GM18867 (cell line): ENCODE results near the gene EXT2.
A peak's percentile ranks its signal among the peaks of the same experiment; 100 is the strongest.

ENCODE experiments used
- ATAC-seq: cut with Tn5 transposase; IDR thresholded peaks from one replicate; pipeline ENCODE4 v1.9.1; 2021; ENCODE audit warnings: mild to moderate bottlenecking, moderate library complexity; ENCODE audit not compliant: unreplicated experiment

Gene EXT2

DNA sequence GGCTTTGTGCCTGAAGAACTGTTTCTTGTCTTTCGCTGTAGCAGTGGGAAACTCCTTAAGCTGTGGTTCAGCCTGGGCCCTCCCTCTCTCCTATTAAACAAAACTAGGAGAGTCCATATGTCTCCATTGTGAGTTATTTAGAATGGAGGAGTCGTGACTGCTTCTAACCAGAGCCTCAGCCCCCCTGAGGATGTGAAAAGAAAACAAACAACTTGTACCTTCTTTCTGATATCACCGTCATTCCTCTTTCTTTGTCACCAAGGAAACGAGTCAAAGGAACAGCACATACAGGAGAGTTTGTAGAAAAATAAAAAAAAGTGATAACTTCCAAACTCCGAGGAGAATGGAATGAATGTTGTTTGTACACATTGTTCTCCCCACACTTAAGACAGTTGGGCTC is 11.6 kb upstream of the EXT2 start:
- ATAC-seq, result no peak

DNA sequence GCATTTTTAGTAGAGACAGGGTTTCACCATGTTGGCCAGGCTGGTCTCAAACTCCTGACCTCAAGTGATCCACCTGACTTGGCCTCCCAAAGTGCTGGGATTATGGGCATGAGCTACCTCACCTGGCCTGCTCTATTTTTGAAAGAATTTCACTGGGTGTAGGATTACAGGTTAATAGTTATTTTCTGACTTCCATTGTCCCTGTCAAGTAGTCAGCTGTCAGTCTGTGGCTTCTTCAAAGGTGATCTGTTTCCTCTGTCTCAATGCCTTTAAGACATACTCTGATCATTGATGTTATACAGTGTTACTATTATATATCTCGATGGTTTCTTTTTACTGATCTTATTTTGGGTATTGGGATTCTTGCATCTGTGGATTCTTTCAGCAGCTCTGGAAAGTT is 10.1 kb upstream of the EXT2 start:
- ATAC-seq, result no peak

DNA sequence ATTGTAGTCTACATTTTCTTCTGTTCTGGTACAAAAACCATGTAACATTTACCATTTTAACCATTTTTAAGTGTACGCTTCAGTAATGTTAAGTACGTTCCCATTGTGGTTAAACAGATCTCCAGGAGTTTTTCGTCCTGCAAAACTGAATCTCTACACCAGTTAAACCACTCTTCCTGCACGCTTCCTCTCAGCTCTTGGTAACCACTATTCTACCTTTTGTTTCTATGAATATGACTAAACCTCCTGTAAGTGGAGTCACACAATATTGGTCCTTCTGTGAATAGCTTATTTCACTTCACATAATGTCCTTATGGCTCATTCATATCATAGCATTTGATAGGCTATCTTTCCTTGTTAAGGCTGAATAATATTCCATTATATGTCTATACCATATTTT is 7.1 kb upstream of the EXT2 start:
- ATAC-seq, result no peak

DNA sequence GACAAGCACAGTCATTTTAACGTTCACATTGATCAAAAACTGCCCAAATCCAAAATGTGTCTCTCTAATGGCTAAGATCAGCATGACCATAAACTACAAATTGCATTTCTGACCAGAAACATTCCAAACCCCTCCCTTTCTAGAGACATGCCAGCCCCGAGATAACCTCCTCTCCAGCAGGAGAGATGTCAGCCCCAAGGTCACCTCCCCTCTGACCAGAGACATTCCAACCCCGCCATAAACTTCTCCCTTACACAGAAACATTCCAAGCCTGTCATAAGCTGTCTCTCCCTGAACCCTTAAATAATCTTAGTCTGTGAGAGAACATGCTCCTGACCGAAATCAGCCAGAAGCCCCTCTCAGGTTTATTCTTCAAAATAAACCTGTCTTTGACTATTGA is 6.6 kb upstream of the EXT2 start:
- no peak for ATAC-seq

DNA sequence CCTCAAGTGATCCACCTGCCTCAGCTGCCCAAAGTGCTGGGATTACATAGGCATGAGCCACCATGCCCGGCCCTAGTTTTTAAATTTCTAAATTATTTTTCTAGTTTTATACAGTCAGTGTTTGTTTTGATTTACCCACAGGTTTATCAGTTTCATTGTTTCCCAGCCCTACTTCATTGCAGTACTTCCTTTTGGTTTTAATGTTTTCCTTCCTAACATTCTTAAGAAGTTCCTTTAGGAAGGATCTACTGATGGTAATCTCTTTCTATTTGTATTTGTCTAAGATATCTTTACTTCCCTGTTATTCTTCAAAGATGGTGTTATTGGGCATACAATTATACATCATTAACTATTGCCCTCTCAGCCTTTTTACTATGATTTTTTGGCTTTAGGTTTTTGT is 4.9 kb upstream of the EXT2 start:
- ATAC-seq, result no peak

DNA sequence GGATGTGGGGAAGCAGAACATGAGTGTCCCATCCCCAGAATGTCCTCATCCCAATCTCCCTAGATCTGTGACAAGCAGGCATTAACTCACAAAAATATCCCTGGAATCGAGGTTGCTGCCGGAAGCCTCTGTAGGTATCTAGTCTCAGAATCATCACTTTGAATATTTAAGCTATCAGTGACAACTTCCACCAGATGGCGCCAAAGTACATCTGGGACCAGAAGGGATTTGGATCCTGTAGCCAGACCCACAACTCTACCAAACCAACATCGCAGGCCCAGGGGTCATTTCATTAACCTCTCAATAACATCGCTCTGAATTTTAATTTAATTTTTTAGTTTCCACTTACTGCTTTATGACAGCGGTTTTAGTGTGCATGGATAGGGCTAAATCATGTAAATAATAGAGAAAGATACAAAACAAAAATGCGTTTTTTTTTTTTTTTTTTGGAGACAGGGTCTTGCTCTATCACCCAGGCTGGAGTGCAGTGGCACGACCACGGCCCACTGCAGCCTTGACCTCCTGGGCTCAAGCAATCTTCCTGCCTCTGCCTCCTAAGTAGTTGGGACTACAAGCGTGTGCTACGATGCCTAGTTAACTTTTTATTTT is 1.1 kb upstream of the EXT2 start:
- ATAC-seq, result peak; percentile 33

DNA sequence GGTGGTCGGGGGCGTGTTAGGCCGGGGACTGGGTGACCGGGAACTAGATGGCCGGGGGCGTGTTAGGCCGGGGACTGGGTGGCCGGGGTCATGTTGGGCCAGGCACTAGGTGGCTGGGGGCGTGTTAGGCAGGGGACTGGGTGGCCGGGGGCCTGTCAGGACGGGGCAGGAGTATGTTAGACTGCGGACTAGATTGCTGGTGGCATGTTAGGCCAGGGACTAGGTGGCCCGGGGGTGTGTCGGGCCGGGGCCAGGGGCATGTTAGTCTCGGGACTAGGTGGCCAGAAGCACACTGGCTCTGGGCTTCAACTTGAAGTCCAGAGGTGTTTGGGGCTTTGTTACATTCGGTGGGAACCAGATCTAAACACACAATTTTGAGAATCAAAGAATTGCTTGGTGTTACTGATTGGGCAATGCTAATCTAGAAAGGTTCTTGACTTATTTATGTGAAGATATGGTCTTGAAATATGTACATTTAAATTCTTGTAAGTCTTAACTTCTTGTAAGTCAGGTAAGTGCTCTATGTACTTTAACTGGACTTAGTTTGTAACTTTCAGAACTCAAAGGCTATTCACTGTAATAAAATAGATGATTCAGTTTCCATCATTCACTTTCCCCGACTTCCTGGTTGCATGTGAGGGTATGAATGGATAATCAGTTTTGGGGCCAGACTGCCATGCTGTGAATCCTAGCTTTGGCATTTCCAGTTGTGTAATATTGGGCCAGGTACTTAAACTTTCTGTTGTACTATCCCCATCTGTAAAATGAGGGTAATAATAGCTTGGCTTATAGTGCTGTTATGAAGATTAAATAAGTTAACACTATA is 1.1 kb downstream of the EXT2 start:
- ATAC-seq, result no peak

DNA sequence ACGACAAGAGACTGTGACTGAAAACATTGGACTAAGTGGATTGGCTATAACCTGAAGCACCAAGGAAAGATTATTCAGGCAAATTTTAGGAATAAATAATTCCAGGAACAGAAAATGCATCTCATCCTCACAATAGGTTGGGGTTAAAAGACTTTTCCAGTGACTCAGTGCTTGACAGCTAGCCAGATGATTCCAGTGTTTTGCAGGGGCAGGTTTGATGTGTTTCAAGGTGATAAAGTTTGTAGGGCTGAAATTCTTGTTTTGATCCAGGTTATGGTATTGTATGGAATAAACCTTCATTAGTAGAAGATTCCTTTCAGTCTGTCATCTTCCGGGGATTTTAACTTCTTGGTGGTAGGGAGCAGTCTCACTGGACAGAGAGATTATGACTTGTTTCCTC is 2.3 kb downstream of the EXT2 start:
- no peak for ATAC-seq

DNA sequence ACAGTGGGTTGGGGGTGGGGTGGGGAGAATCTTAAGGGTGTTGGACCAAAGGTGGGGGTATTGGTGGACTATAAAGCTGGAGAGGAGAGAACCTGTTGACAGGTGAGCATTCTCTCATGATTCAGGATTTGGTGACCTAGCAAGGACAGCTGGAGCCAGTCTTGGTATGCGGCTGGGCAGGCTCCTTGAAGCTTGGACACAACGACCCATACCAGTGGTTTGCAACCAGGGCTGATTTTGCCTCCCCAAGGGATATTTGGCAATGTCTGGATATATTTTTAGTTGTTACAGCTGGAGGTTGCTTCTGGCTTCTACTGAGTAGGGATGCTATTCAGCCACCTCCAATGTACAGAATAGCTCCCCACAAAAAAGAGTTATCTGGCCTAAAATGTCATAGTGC is 5.6 kb downstream of the EXT2 start:
- no peak for ATAC-seq

DNA sequence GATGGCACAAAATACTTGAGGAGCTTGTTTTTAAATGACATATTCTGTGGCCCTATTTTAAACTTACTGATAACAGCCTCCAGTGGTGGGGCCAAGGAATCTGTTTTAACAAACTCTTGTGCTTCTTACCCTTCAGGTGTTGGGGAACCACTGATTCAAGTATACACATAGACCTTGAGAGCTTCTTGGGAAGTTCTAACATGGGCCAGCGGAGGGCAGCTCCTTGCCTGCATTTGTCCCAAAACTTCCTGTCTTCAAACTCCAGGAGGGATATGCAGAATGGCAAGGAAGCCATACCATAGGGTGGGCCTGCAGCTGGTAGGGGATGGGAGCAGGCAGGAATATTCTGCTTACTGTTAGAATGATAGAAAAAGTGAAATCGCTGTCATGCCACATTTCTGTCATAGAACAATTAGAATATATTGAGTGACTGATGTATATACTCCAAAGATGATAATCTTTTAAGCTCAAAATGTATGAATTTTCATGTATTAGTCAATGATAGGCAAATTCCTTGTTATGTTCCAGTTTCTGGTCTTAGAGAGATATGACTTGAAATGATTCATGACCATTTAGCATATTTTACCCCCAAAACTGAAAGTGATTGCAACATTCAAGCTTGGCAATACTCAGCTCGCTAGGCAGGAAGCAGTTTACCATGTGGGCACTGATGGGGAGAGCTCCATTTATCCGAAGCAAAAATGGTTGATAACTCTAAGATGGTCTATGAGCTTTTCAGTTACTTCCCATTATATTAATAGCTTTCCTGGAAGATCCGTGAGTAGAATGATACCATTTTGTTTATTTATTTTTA is 9.2 kb downstream of the EXT2 start:
- peak; percentile 41 for ATAC-seq

DNA sequence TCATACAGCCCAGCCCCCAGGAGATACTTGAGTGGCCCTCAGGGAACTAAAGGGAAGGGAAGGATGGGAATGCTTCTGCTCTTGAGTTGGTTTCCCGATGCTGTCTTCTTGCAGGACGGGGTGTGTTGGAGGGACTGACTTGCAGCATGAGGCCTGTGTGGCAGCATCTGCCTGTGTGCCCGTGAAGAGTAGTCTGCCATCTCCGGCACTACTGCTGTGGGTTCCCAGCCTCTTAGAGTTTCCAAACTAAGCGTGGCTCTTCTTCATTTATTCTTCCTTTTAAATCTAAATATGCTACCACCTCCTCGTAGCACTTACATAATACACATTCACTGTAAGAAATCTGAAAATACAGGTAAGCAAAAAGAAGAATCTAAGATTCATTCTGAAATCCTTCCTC is 12.8 kb downstream of the EXT2 start:
- no peak for ATAC-seq

DNA sequence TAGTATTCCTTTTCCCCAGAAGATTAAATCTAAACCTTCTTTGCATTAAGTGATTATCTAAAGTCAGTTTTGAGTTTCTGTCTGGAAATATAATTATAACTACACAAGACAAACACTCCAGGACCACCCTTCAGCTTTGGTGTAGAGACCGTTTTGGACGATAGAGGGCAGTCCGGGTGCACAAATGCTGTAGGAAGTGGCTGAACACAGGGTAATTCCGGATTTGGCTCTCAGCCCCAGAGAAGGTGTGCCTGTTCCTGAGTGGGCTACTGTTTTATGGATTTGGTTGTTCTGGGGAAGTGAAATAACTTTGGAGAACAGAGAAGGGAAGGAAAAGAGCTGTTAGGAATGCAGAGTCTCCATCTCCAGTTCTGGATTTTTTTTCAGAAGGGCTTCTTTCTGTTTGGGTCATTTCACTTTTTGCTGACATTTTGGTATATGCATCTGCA is 14.8 kb downstream of the EXT2 start:
- ATAC-seq, result peak; percentile 93

DNA sequence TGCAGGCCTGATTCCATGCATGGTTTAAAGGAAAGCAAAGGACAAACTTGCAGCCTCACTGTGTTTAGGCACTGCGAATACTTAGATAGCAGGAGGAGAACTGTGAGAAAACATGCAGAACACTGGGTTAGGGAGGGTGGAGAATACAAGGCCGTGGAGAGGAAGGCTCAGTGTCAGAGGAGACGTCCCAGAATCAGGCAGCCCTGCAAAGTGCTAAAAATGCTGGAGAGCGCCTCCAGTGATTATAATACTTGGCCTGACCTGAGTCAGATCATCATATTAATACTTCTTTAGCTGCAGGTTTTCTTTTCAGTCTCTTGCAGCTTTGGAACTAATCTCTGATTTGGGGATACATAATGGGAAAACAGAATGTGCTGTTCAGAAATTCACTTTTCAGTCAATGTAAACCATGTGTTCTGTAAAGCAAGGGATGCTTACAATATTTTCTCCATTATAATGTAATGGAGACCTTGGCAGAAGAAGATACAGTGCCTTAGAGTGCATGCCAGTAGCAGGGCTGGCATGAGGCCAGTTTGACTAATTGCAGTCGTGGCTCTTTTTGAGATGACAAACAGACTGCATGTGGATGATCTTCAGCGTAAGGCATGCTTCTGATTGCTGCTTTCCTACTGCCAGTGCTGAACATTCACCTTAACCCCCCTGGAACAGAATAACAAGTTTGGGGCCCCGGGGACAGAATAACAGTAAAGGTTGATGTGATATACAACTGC is 16.8 kb downstream of the EXT2 start:
- ATAC-seq, result no peak

DNA sequence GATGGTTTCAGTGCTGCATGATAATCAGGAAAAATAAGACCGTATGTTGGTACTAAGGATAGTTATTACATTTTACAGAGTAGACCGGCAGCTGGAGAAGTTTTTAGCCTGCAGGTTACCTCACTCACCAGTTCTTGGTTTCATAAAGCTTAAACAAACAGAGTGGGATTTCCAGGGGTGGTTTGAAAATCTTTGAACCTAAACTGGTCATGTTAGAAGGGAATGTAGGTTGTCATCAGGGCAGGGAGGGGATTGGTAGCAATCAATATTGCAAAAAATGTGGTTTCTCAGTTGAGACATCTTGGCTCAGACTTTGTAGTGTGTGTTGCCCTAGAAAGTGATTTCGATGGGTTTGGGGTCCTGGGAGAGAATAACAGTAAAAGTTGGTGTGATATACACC is 17.5 kb downstream of the EXT2 start:
- ATAC-seq, result no peak

DNA sequence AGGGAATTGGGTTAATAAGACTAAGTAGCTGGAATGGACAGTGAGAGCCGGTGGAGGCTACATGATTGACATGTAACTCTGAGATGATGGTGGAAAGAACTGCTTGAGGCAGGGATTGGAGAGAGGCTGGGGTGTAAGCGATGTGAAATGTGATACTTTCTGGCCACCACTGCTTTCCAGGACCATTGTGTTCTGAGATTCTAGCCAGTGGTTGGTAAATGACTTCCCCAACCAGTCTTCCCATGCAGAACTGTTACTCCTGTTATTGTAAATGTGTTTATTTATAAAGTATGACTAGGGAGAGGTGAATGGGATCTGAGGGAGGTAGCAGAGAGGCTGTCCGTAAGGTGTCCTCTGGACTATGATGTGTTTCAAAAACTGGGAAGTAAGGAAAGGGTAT is 18.1 kb downstream of the EXT2 start:
- no peak for ATAC-seq

DNA sequence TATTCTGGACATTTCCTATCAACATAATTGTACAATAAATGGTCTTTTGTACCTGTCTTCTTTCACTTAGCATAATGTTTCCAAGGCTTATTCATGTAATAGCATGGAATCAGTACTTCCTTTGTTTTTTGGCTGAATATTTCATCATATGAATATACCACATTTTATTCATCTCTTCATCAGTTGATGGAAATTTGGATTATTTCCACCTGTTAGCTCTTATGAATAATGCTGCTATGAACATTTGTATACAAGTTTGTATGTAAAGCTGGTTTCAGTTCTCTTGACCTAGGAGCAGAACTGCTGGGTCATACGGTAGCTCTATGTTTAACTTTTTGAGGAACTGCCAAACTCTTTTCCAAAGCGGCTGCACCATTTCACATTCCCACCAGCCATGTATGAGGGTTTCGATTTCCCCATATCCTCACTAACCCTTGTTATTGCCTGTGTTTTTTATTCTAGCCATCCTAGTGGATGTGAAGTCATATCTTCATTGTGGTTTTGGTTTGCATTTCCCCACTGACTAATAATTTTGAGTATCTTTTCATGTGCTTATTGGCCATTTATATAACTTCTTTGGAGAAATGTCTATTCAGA is 20.9 kb downstream of the EXT2 start:
- ATAC-seq, result no peak

DNA sequence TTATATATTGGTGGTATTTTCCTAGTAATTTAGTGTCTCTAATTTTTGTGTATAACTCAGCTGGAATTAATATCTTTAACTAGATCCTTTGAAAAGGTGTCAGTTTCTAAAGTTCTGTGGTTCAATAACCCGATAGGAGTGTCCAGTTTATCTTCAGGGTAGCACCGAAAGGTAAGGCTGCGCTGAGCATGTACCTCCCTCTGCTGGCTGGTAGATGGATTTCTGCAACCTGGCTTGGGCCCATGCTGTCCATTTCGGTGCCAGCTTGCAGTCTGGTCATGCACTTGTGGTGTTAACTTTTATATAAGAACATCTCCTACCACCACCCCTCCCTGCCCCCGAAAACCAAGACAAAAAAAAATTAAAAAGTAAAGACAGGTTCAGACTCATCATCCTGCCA is 24.7 kb downstream of the EXT2 start:
- ATAC-seq, result no peak

DNA sequence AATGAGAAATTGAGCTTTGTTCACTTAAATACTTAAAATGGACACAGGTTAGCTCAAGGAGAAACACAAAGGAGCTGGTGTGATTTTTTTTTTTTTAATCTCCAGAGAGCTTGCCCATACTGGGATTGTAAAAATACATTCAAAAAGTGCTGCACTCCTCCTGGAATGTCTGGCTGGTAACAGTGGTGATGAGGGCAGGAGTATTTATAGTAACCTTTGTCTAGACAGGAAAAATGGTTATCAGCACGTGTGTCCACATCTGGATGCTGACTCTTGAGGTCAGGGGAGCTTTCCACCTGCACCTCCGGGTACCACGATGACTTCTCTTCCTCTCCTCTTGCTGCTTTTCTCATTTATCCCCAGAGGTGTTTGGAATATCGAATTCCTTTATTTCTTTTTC is 30.1 kb downstream of the EXT2 start:
- ATAC-seq, result no peak

DNA sequence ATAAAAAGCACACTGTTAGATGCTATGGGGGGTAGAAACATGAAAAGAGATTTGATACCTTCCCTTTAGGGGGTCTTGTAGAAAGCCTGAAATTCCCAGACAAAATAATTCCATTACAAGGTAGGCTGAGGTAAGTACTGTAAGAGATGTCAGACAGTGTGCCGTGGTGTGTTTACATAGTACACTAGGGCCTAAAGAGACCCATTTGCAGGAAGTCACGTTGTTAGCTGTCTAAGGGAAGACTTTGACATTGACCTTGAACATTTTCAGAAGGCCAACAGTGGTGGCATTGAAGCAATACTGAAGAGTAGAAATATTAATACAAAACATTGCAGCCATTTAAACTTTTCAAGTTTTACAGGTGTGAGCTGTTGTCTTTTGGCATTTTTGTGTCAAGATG is 30.8 kb downstream of the EXT2 start:
- no peak for ATAC-seq

DNA sequence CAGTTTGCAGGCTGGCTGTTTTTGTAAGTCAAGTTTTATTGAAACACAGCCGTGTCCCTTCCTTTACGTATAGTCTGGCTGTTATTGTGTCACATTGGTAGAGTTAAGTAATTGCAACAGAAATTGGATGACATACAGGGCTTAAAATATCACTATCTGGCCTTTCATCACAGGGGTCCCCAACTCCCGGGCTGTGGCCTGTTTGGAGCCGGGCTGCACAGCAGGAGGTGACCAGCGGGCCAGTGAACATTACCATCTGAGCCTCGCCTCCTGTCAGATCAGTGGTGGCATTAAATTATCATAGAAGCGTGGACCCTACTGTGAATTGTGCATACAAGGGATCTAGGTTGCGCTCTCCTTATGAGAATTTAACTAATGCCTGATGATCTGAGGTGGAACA is 31.7 kb downstream of the EXT2 start:
- no peak for ATAC-seq

DNA sequence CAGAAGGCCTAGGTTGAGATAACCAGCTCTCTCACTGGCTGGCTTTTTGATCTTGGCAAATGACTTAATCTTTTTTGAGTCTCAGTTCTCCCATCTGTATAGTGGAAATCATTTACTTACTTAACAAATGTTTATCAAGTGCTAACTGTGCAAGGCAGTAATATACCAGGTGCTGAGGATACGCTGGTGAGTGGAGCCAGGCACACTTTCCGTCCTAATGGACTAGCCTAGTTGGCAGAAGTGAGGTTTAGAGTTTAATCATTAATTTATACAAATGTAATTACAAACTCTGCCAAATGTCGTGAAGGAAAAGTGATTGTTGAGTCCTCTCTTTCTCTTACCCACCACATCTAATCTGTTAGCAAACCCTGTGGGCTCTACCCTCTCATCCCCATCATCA is 33.3 kb downstream of the EXT2 start:
- ATAC-seq, result no peak
